A549 (cell line): ENCODE measurements around the gene MAP7D2. TPM values are rescaled to one million over a fixed set of nuclear protein-coding genes. Genes with fewer than 3 reads are reported as not detected.

ENCODE experiments used
- ATAC-seq, 2 experiments: fragments of 200-7000 bp in 1 of 2; fragments of >200 bp in 1 of 2; cut with Nextera tagmentation in 1 of 2; cut with Tn5 transposase in 1 of 2; 3 replicates each; pipeline versions ENCODE4 v1.8.0 to v1.9.1; 2018 to 2020; ENCODE audit warnings: mild to moderate bottlenecking in 1 of 2, moderate library complexity in 1 of 2
- CTCF ChIA-PET: fragments of 300-600 bp; sonication (Branson Sonifier 250); formaldehyde crosslinking; extraction: SDS; loops from one replicate; lab custom pipeline; 2021; ENCODE audit warnings: antibody characterized with exemption, inconsistent platforms; lab: Yijun Ruan, JAX
- POLR2A ChIA-PET: fragments of 350-600 bp; formaldehyde crosslinking; extraction: SDS; loops from one replicate; lab custom pipeline; 2021; ENCODE audit warnings: antibody characterized with exemption, inconsistent platforms; lab: Yijun Ruan, JAX
- DNase-seq, 2 experiments: peaks; one replicate each; pipeline versions ENCODE4 v3.0.0 to v3.0.0-alpha.2; 2011 to 2016; ENCODE audit warnings: low read depth in 1 of 2, low spot score in 1 of 2
- FAIRE-seq: peaks from 2 replicates; lab custom pipeline; 2011; peaks lifted over from hg19 to GRCh38; lab: Jason Lieb, UNC
- H3K27ac ChIP-seq, 2 experiments: fragments of >200 bp; sonication (Bioruptor Twin); formaldehyde crosslinking; 3 replicates each; pipeline ENCODE4 v1.5.1; 2016 to 2017
- H3K4me1 ChIP-seq: fragments of >200 bp; sonication (Bioruptor Twin); formaldehyde crosslinking; 3 replicates; pipeline ENCODE4 v1.6.1; 2016
- H3K4me2 ChIP-seq: fragments of >200 bp; sonication (Bioruptor Twin); formaldehyde crosslinking; 3 replicates; pipeline ENCODE4 v1.6.1; 2016
- H3K4me3 ChIP-seq: fragments of >200 bp; sonication (Bioruptor Twin); formaldehyde crosslinking; 3 replicates; pipeline ENCODE4 v1.5.1; 2016
- H3K9me3 ChIP-seq: fragments of >200 bp; sonication (Bioruptor Twin); formaldehyde crosslinking; 3 replicates; pipeline ENCODE4 v1.6.1; 2016
- CBX2 ChIP-seq: fragments of 200-600 bp; sonication (generic); IDR thresholded peaks from 2 replicates; pipeline ENCODE4 v1.6.1; 2016; ENCODE audit warnings: low read depth, mild to moderate bottlenecking, borderline replicate concordance
- CEBPB ChIP-seq, 2 experiments: fragments of >200 bp in 1 of 2; sonication (Bioruptor Twin) in 1 of 2; formaldehyde crosslinking in 1 of 2; IDR thresholded peaks; 2 replicates each; pipeline ENCODE4 v1.6.1; 2012 to 2016
- FOSB ChIP-seq: fragments of 250-450 bp; sonication (Bioruptor Pico); IDR thresholded peaks from 2 replicates; pipeline ENCODE4 v1.5.0; 2020; ENCODE audit warnings: mild to moderate bottlenecking, moderate library complexity
- HEYL ChIP-seq: fragments of 250-450 bp; sonication (Bioruptor Pico); IDR thresholded peaks from 2 replicates; pipeline ENCODE4 v1.8.0; 2021; ENCODE audit warnings: mild to moderate bottlenecking, moderate library complexity
- HOXA7 ChIP-seq: fragments of 250-450 bp; sonication (Bioruptor Pico); IDR thresholded peaks from 2 replicates; pipeline ENCODE4 v1.5.0; 2020; ENCODE audit warnings: mild to moderate bottlenecking, moderate library complexity
- KDM5A ChIP-seq: fragments of 200-600 bp; sonication (generic); IDR thresholded peaks from 2 replicates; pipeline ENCODE4 v1.6.1; 2016; ENCODE audit warnings: antibody characterized with exemption, mild to moderate bottlenecking
- NPAS2 ChIP-seq: fragments of 250-450 bp; sonication (Bioruptor Pico); IDR thresholded peaks from 2 replicates; pipeline ENCODE4 v1.8.0; 2022; ENCODE audit warnings: mild to moderate bottlenecking, moderate library complexity, borderline replicate concordance
- NR3C1 ChIP-seq: fragments of >200 bp; sonication (Bioruptor Twin); formaldehyde crosslinking; IDR thresholded peaks from 3 replicates; pipeline ENCODE4 v1.6.1; 2017
- POLR2AphosphoS2 ChIP-seq: conservative IDR thresholded peaks from 2 replicates; pipeline ENCODE4 v1.6.1; 2012; ENCODE audit warnings: low read length, improper control_type of control experiment, inconsistent platforms
- RAD21 ChIP-seq, 2 experiments: fragments of >200 bp in 1 of 2; sonication (Bioruptor Twin) in 1 of 2; formaldehyde crosslinking in 1 of 2; IDR thresholded peaks in 1 of 2; conservative IDR thresholded peaks in 1 of 2; 2 replicates in 1 of 2; 3 replicates in 1 of 2; pipeline ENCODE4 v1.6.1; 2012 to 2018; ENCODE audit warnings: inconsistent platforms in 1 of 2
- TFCP2L1 ChIP-seq: fragments of 250-450 bp; sonication (Bioruptor Pico); IDR thresholded peaks from 2 replicates; pipeline ENCODE4 v1.5.0; 2021; ENCODE audit warnings: mild to moderate bottlenecking
- TP53 ChIP-seq: fragments of 250-450 bp; sonication (Bioruptor Pico); IDR thresholded peaks from 2 replicates; pipeline ENCODE4 v1.5.0; 2021; ENCODE audit warnings: mild to moderate bottlenecking, moderate library complexity
- ZNF302 ChIP-seq: fragments of 250-450 bp; sonication (Bioruptor Pico); IDR thresholded peaks from 2 replicates; pipeline ENCODE4 v1.9.0; 2021; ENCODE audit warnings: inconsistent platforms, mild to moderate bottlenecking, moderate library complexity
- WGBS: methylation state at CpG from one replicate; pipeline ENCODE4 v1.1.6; 2017; ENCODE audit errors: missing lambda C conversion rate; 5-methylcytosine and 5-hydroxymethylcytosine counted together
- polyA plus RNA-seq, 4 experiments: library from polyadenylated mRNA; depleted of rRNA in 3 of 4; stranded (reverse); fragments of >200 nt; fragmentation: RNase III in 1 of 4; extraction: RNeasy Plus Mini Kit Qiagen cat#74134 plus additional on column Dnase treatment in 1 of 4; gene quantifications; 2 replicates in 3 of 4; 3 replicates in 1 of 4; pipeline ENCODE4 v1.2.3, GENCODE V29; 2011 to 2017
- TF ChIP-seq, protein P1 (sequence below): fragments of >200 bp; sonication (Bioruptor Twin); formaldehyde crosslinking; IDR thresholded peaks from 3 replicates; pipeline ENCODE4 v1.6.1; 2016
- TF ChIP-seq, protein P2 (sequence below): fragments of 150-350 bp; IDR thresholded peaks from 2 replicates; pipeline ENCODE4 v1.6.1; 2014; ENCODE audit warnings: low read depth, mild to moderate bottlenecking, low read length
- TF ChIP-seq, protein P3 (sequence below): fragments of 250-450 bp; sonication (Bioruptor Pico); IDR thresholded peaks from 2 replicates; pipeline ENCODE4 v1.5.0; 2020; ENCODE audit warnings: low read depth, mild to moderate bottlenecking, moderate library complexity
- TF ChIP-seq, protein P4 (sequence below): fragments of >200 bp; sonication (Bioruptor Twin); formaldehyde crosslinking; IDR thresholded peaks from 2 replicates; pipeline ENCODE4 v1.6.1; 2016
- TF ChIP-seq, protein P5 (sequence below): fragments of 200-600 bp; sonication (generic); IDR thresholded peaks from 2 replicates; pipeline ENCODE4 v1.6.1; 2016; ENCODE audit warnings: antibody characterized with exemption, mild to moderate bottlenecking, moderate library complexity
- TF ChIP-seq, protein P6 (sequence below): fragments of 250-450 bp; sonication (Bioruptor Pico); IDR thresholded peaks from 2 replicates; pipeline ENCODE4 v1.5.0; 2021; ENCODE audit warnings: mild to moderate bottlenecking, moderate library complexity, borderline replicate concordance

MAP7D2 gene
- polyA plus RNA-seq, 2 of the 4 experiments (the other 2 are of a cell fraction), result 9.4 to 11.6 TPM

DNA sequence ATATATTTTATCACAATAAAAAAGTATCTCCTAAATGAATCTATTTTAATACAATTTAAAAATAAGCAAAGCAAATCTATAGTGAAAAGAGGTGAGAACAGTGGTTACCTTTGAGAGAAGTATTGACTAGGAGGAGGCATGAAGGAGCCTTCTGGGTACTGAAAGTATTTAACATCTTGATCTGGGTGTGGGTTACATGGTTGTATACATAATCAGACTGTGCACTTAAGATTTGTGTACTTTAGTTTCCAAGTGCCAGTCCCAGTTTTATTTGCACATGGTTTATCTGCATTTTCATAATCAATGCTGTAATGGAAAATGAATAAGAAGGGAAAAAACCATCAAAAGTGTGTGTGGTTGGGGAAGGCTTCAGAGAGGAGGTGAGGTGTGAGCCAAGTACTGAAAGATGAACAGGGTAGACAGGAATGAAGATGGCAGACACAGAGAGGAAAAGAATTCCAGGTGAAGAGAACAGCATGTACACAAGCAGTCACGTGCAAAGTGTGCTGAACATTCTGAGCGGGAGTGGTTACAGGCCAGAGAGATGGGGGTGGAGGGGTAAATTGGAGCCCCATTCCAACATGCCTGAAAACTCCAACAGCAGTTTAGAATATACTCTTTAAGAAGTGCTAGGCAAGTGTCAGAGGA is 14.6 kb downstream of the MAP7D2 start:
- 100% methylated on average over 2 of the region's 2 CpGs for WGBS
- FAIRE-seq (no peak), DNase-seq (no peak), ATAC-seq (no peak)
- no peak for TF ChIP-seq HOXA7
- TF ChIP-seq CBX2, result no peak
- no peak for TF ChIP-seq TP53 (CRISPR knock-in tag)
- no peak for TF ChIP-seq ZNF302
- TF ChIP-seq NR3C1, result no peak
- TF ChIP-seq, protein P1, sequence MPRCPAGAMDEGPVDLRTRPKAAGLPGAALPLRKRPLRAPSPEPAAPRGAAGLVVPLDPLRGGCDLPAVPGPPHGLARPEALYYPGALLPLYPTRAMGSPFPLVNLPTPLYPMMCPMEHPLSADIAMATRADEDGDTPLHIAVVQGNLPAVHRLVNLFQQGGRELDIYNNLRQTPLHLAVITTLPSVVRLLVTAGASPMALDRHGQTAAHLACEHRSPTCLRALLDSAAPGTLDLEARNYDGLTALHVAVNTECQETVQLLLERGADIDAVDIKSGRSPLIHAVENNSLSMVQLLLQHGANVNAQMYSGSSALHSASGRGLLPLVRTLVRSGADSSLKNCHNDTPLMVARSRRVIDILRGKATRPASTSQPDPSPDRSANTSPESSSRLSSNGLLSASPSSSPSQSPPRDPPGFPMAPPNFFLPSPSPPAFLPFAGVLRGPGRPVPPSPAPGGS, result no peak
- TF ChIP-seq POLR2AphosphoS2, result no peak
- no peak for TF ChIP-seq KDM5A
- TF ChIP-seq, protein P2, sequence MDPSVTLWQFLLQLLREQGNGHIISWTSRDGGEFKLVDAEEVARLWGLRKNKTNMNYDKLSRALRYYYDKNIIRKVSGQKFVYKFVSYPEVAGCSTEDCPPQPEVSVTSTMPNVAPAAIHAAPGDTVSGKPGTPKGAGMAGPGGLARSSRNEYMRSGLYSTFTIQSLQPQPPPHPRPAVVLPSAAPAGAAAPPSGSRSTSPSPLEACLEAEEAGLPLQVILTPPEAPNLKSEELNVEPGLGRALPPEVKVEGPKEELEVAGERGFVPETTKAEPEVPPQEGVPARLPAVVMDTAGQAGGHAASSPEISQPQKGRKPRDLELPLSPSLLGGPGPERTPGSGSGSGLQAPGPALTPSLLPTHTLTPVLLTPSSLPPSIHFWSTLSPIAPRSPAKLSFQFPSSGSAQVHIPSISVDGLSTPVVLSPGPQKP, result no peak
- TF ChIP-seq, protein P3, sequence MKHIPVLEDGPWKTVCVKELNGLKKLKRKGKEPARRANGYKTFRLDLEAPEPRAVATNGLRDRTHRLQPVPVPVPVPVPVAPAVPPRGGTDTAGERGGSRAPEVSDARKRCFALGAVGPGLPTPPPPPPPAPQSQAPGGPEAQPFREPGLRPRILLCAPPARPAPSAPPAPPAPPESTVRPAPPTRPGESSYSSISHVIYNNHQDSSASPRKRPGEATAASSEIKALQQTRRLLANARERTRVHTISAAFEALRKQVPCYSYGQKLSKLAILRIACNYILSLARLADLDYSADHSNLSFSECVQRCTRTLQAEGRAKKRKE (CRISPR knock-in tag), result no peak
- TF ChIP-seq CEBPB (IDR thresholded peaks at IDR 0.05), result no peak
- no peak for TF ChIP-seq TFCP2L1 (CRISPR knock-in tag)
- TF ChIP-seq, protein P4, sequence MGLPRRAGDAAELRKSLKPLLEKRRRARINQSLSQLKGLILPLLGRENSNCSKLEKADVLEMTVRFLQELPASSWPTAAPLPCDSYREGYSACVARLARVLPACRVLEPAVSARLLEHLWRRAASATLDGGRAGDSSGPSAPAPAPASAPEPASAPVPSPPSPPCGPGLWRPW, result no peak
- no peak for TF ChIP-seq NPAS2 (CRISPR knock-in tag)
- no peak for TF ChIP-seq RAD21 (conservative IDR thresholded peaks at IDR 0.05 in 1 of 2, IDR thresholded peaks at IDR 0.05 in 1 of 2)
- TF ChIP-seq, protein P5, sequence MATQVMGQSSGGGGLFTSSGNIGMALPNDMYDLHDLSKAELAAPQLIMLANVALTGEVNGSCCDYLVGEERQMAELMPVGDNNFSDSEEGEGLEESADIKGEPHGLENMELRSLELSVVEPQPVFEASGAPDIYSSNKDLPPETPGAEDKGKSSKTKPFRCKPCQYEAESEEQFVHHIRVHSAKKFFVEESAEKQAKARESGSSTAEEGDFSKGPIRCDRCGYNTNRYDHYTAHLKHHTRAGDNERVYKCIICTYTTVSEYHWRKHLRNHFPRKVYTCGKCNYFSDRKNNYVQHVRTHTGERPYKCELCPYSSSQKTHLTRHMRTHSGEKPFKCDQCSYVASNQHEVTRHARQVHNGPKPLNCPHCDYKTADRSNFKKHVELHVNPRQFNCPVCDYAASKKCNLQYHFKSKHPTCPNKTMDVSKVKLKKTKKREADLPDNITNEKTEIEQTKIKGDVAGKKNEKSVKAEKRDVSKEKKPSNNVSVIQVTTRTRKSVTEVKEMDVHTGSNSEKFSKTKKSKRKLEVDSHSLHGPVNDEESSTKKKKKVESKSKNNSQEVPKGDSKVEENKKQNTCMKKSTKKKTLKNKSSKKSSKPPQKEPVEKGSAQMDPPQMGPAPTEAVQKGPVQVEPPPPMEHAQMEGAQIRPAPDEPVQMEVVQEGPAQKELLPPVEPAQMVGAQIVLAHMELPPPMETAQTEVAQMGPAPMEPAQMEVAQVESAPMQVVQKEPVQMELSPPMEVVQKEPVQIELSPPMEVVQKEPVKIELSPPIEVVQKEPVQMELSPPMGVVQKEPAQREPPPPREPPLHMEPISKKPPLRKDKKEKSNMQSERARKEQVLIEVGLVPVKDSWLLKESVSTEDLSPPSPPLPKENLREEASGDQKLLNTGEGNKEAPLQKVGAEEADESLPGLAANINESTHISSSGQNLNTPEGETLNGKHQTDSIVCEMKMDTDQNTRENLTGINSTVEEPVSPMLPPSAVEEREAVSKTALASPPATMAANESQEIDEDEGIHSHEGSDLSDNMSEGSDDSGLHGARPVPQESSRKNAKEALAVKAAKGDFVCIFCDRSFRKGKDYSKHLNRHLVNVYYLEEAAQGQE, result no peak
- TF ChIP-seq, protein P6, sequence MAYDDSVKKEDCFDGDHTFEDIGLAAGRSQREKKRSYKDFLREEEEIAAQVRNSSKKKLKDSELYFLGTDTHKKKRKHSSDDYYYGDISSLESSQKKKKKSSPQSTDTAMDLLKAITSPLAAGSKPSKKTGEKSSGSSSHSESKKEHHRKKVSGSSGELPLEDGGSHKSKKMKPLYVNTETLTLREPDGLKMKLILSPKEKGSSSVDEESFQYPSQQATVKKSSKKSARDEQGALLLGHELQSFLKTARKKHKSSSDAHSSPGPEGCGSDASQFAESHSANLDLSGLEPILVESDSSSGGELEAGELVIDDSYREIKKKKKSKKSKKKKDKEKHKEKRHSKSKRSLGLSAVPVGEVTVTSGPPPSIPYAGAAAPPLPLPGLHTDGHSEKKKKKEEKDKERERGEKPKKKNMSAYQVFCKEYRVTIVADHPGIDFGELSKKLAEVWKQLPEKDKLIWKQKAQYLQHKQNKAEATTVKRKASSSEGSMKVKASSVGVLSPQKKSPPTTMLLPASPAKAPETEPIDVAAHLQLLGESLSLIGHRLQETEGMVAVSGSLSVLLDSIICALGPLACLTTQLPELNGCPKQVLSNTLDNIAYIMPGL (CRISPR knock-in tag), result no peak
- no peak for TF ChIP-seq FOSB (CRISPR knock-in tag)
- no peak for TF ChIP-seq HEYL (CRISPR knock-in tag)
- ChIA-PET POLR2A (no interaction called here), CTCF (no interaction called here)
- no peaks in the 10 kb centered on the region for H3K4me1 ChIP-seq
- H3K4me3 ChIP-seq, result no peak overlapping the region
- H3K27ac ChIP-seq, result no peak overlapping the region
- no peak overlapping the region for H3K4me2 ChIP-seq
- no peaks in the 10 kb centered on the region for H3K9me3 ChIP-seq
